GM12891 (cell line): ENCODE data around the gene NFKB2.

Experiments
- PAX5 ChIP-seq: IDR thresholded peaks from 2 replicates; pipeline ENCODE4 v1.6.1; 2011; ENCODE audit warnings: low read length, moderate library complexity, mild to moderate bottlenecking; ENCODE audit not compliant: insufficient read depth, severe bottlenecking
- POLR2A ChIP-seq: IDR thresholded peaks from 2 replicates; pipeline ENCODE4 v1.6.1; 2011; ENCODE audit warnings: low read depth, low read length, control low read depth
- POLR2AphosphoS5 ChIP-seq: IDR thresholded peaks from 2 replicates; pipeline ENCODE4 v1.6.1; 2011; ENCODE audit warnings: low read depth, low read length, control low read depth
- TAF1 ChIP-seq: IDR thresholded peaks from 2 replicates; pipeline ENCODE4 v1.6.1; 2011; ENCODE audit warnings: low read depth, low read length, control low read depth

DNA sequence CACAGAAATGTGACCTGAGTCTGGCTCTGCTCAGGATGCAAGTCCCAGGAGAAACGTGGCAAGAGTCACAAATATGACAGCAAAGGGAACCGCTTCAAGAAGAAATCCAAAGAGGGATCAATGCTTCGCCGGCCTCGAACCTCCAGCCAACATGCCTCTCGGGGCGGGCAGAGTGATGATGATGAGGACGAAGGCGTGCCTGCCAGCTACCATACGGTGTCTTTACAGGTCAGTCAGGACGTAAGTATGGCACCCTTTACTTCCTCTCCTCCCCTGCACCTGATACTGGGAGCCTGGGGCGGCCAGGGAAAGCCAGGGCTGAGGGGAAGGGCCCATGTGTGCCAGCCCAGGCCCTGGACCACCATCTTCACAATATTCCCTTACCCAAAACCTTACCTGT lies 18.6 kb upstream of the NFKB2 start:
- TF ChIP-seq PAX5, result no peak
- TF ChIP-seq POLR2A, result no peak
- no peak for TF ChIP-seq POLR2AphosphoS5
- no peak for TF ChIP-seq TAF1
